Activated CD4-positive, alpha-beta T cell treated with anti-CD3 and anti-CD28 coated beads, Interleukin-2, amount 50 U/mL, for 48 hours (primary cell): ENCODE results near the gene RPL34.
"Not testable (repeated sequence)": the region's sequence is repeated elsewhere in the genome, so short reads cannot be mapped to it uniquely, and the experiment has no call there.

Source experiments
- DNase-seq, 2 experiments: peaks; one replicate each; pipeline ENCODE4 v3.0.0-alpha.2; 2020

The RPL34 gene

GRCh38 chr4:108620101-108620932 is at the start of gene RPL34:
TSS of gene RPL34 (plus strand) at chr4:108620576. CDS start at chr4:108621960, 1,384 bp downstream.
- DNase-seq = peak; percentile 95 to 97

GRCh38 chr4:108570993-108571569 is 49.3 kb upstream of the RPL34 start:
- no peak for DNase-seq

GRCh38 chr4:108574402-108574801 is 46.0 kb upstream of the RPL34 start:
- no peak for DNase-seq

DNA sequence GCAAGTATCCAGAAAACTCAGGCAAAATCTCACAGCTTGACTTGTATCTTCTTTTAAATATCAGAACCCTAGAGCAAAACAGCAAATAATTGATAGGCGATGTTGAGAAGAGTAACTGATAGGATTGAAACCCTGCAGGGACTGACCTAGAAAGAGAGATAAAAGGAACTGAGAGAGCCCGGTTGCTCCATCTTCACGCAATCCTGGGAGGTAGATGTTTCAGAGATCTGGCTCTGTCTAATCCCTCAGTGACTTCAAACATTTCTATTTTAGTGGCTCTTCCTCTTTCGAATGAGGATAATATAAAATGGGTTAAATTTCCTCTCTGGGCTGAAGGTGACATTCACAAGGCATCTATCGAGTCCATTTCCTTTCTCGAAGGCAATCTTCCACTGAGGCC is 39.3 kb upstream of the RPL34 start:
- no peak for DNase-seq

DNA sequence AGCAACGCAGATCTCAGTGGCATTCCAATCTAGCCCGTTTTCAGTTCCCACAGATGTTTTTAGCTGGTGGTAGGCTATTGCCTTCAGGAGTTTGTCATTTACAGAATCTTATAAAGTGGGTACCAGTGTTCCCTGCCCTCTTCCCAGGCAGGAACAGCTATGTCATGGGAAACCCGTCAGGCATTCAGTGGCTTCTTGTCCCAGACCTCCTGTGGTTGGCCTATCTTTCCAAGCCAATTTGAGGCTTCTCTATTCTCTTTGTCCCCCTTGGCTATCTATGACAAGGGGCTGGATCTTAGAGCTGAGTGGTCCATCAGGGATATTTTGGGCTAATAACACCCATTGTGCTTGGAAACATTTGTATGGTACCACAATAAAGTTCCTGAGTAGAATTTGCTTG is 33.6 kb upstream of the RPL34 start:
- no peak for DNase-seq

GRCh38 chr4:108588878-108589277 is 31.5 kb upstream of the RPL34 start:
- DNase-seq = no peak

- no peak for DNase-seq
These were observed 30.4 kb upstream of the RPL34 start for GRCh38 chr4:108589961-108590360.

GRCh38 chr4:108590776-108591175 is 29.6 kb upstream of the RPL34 start:
- DNase-seq = no peak

DNA sequence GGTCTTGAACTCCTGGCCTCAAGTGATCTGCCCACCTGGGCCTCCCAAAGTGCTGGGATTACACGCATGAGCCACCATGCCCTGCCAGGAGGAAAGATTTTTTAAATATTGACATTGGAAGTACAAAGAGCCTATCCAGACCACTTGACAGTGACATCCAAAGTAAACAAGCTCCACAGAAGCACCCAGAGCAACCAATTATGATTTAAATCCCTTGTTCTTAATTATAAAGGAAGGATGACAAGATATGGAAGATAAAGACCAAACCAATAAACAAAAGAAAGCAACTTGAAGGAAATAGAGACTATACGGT is 27.7 kb upstream of the RPL34 start:
- no peak for DNase-seq

DNA sequence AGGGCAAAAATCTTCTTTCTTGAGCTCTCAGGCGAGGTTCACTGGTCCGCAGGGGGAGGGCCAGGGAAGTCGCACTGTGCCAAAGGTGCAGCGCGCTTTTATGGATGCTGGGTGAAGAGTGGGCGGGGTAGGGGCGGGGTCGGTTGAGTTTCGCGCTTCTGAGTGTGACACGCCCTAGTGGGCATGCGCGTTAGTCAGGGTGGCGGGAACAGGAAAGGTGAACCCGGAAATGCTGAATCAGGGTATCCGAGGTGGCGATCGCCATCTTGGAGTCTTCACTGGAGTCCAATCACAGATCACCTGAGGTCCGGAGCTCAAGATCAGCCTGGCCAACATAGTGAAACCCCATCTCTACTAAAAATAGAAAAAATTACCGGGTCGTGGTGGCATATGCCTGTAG is 26.1 kb upstream of the RPL34 start:
- DNase-seq = not testable (repeated sequence)

DNA sequence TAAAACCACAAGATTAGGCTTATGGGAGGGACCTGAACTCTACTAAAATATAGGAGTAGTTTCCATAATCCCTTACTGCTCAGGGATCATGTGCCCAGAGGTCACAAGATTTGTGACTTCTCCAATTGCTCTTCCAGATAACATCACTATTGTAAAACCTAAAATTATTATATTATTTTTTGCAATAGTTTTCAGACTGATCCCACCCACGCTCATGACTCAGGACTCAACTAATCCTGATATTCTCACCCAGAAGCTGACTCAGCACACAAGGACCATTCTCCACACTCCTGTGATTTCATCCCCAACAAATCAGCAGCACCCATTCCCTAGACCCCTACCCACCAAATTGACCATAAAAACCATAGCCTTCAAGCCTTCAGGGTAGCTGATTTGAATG is 24.0 kb upstream of the RPL34 start:
- no peak for DNase-seq

GRCh38 chr4:108601106-108601505 is 19.3 kb upstream of the RPL34 start:
- DNase-seq = no peak

DNA sequence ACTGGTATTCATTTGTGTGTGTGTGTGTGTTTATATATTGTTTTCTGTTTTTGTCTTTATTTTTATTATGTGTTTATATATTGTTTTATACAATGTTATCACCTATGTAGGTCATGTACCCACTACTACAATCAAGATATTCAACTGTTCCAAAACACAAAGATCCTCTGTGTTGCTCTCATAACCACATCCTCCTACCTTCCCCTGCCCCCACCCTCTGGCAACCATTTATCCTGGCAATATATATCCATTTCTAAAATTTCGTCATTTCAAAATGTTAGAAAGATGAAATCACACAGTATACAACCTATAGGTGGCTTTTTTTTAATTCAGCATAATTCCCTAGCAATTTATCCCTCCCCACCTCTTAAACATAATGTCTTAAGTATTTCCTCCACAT is 18.8 kb upstream of the RPL34 start:
- DNase-seq = no peak

DNA sequence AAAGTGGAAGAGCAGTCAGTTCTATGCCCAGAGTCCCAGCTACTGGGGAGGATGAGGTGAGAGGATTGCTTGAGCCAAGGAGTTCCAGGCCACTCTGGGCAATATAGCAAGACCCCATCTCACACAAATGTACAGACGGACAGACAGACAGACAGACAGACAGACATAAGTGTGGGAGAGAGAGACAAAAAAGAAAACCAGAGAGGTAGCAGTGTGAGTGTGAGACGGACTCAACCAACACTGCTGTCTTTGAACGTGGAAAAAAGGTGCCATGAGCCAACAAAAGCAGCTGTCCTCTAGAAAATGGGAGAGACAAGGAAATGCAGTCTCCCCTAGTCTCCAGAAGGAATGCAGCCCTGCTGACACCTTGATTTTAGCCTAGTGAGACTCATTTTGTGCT is 18.2 kb upstream of the RPL34 start:
- DNase-seq = no peak

DNA sequence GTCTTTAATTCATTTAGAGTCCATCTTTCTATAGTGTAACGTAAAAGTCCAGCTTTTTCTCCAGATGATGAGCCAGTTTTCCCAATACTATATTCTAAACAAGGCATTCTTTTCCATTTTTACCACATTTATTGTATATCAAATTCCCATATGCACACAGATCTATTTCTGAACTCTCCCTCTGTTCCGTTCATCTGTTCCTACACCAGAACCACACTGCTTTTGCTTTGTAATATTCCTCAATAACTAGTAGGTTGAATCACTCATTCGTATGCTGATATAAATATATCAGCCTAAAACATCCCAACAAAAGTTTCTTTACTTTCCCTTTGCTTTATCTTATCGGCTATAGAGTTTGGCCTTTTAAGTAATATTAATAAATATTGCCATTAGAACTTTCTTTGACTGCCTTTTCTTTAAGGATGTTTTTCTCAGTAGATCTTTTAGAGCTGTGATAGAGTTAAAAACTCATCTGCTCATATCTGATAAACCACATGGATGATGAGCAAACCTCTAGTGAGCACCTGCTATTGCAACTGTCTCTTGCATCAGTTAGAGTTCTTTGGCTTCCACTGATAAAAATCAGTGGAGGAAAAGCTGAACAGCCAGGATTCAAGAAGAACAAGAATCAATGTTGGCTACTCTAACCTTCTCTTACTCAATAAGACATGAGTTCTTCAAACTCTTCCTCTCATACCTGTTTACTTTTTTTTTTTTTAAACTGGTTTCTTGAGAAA is 13.1 kb upstream of the RPL34 start:
- DNase-seq = no peak

GRCh38 chr4:108611365-108611764 is 9.0 kb upstream of the RPL34 start:
- DNase-seq = no peak

DNA sequence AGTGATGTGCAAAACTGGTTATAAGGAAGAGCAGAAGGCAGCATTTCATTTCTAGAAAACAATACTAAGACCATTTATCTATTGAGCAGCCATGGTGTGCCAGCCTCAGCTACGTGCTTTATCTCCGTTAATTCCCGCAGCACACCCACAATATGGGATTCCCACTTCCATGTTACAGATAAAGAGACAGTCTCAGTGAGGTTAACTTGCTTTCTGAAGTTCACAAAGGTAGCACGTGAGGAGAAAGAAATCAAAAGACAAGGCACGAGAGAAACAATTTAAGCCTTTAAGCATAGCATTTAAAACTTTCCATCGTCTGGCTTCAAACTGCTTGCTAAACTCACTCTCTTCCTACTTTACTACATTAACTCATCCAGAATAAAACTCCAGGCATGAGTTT is 8.0 kb upstream of the RPL34 start:
- DNase-seq = no peak

- peak; percentile 33 to 53 for DNase-seq
These were observed 840 bp upstream of the RPL34 start for GRCh38 chr4:108619372-108620100.

- DNase-seq = no peak
These were observed 843 bp downstream of the RPL34 start for GRCh38 chr4:108620933-108621905.

GRCh38 chr4:108622022-108622421 is 1.6 kb downstream of the RPL34 start:
- DNase-seq = peak in 1 of 2 experiments; percentile 39

DNA sequence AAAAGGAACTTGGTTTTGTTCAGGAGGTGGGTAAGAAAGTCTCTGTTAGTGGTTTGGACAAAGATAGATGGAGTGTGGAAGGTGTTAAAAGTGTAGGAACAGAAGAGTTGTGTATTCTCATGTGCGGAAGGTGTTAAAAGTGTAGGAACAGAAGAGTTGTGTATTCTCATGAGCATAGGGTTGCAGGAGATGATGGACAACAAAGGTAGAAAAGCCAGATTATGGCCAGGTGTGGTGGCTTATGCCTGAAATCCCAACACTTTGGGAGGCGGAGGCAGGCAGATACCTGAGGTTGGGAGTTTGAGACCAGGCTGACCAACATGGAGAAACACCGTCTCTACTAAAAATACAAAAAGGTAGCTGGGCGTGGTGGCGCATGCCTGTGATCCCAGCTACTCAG is 2.5 kb downstream of the RPL34 start:
- no peak for DNase-seq
